ENCODE results near the gene ATP11B. TPM values are rescaled to one million over a fixed set of nuclear protein-coding genes. Genes with fewer than 3 reads are reported as not detected.

ATP11B gene
- total and polyA plus RNA-seq, 9 of the 15 experiments (the other 6 are each of a cell fraction or from before 2014, with no cell fraction given), result 11.9 to 68.7 (median 41.8) TPM

- no peak for TF ChIP-seq CHD7 (IDR thresholded peaks at IDR 0.05; ENCODE audit: low read depth, low read length)
- TF ChIP-seq SP1 (CRISPR knock-in tag; IDR thresholded peaks at IDR 0.05), result no peak
- TF ChIP-seq WHSC1 (IDR thresholded peaks at IDR 0.05; ENCODE audit: low read length), result no peak
- TF ChIP-seq RNF2 (IDR thresholded peaks at IDR 0.05), result no peak
- TF ChIP-seq TRIM24 (IDR thresholded peaks at IDR 0.05), result no peak
- TF ChIP-seq ZNF407 (IDR thresholded peaks at IDR 0.05; ENCODE audit: low read depth), result no peak
- no peak for TF ChIP-seq TGIF2 (CRISPR knock-in tag; IDR thresholded peaks at IDR 0.05)
These were observed 166.4 kb downstream of the ATP11B start (continued) for GRCh38 chr3:182959474-182960350.
